Psoas muscle (tissue), 8 donors: Measurements from ENCODE around the gene LIG4. TPM values are rescaled to one million over a fixed set of nuclear protein-coding genes. Genes with fewer than 3 reads are reported as not detected.

Experiments used
- ATAC-seq, 4 donors: fragments of 200-7000 bp; cut with Tn5 transposase; one replicate each; pipeline ENCODE4 v1.9.1; 2020; ENCODE audit warnings: moderate library complexity in 3 of 4, mild to moderate bottlenecking in 2 of 4
- DNase-seq, 2 donors: peaks; one replicate each; pipeline ENCODE4 v3.0.0-alpha.2; 2020
- H3K27ac ChIP-seq: fragments of 200-600 bp; one replicate; pipeline ENCODE4 v1.8.0; 2022
- H3K27me3 ChIP-seq, 3 donors: fragments of 200-600 bp in 1 of 3; one replicate each; pipeline versions ENCODE4 v1.6.1 to v1.8.0; 2013 to 2022; ENCODE audit warnings: low read length in 2 of 3, mild to moderate bottlenecking in 2 of 3, moderate library complexity in 1 of 3; ENCODE audit not compliant: insufficient read depth in 3 of 3
- H3K36me3 ChIP-seq, 2 donors: fragments of 200-600 bp in 1 of 2; one replicate each; pipeline versions ENCODE4 v1.6.1 to v1.8.0; 2013 to 2022; ENCODE audit warnings: low read depth in 1 of 2, mild to moderate bottlenecking in 1 of 2, moderate library complexity in 1 of 2; ENCODE audit not compliant: insufficient read depth in 1 of 2
- H3K4me1 ChIP-seq: fragments of 200-600 bp; one replicate; pipeline ENCODE4 v1.8.0; 2022
- H3K4me3 ChIP-seq: fragments of 200-600 bp; one replicate; pipeline ENCODE4 v1.8.0; 2022; ENCODE audit warnings: mild to moderate bottlenecking
- H3K9me3 ChIP-seq: fragments of 200-600 bp; one replicate; pipeline ENCODE4 v1.8.0; 2022
- WGBS, 3 donors: extraction: QIAGEN DNeasy Blood & Tissue Kit; methylation state at CpG; one replicate each; pipeline versions ENCODE4 v1.1.6 to v1.1.7; 2013; 5-methylcytosine and 5-hydroxymethylcytosine counted together
- intact Hi-C, 2 donors: fragments of 100-400 bp; cut with DNase I; formaldehyde crosslinking; loops; one replicate each; pipeline versions ENCODE4 v1.11.0 to v1.14.2; 2022
- polyA plus RNA-seq, 3 donors: library from polyadenylated mRNA; stranded (reverse); fragments of 200-250 nt; gene quantifications; one replicate each; pipeline ENCODE4 v1.2.3, GENCODE V29; 2013
- total RNA-seq, 4 donors: library from RNA; stranded (reverse); fragmentation: NEBNext Ultra II Directional in 2 of 4; extraction: Animal tissue kit (Norgen Biotek cat#: 25700) in 2 of 4; gene quantifications; one replicate each; pipeline versions ENCODE4 v1.2.1 to v1.2.4, GENCODE V29; 2021 to 2023
- TF ChIP-seq, protein P1 (sequence below): fragments of 200-600 bp; IDR thresholded peaks from one replicate; pipeline ENCODE4 v1.8.0; 2022; ENCODE audit warnings: antibody characterized with exemption
- donor health status: healthy with polysubstance abuse.
- donor health status: DM: no; HTN: no; CAD: no; lungs with moderate emphysema.
- donor health status: Bipolar disorder and iron deficiency.
- donor health status: healthy.
- donor health status: DM: yes; HTN: yes; CAD: no.
- donor health status: DM: no; HTN: no; CAD: no.
- donor health status: DM: no; HTN: no; CAD: no.
- donor health status: DM: yes; HTN: yes; CAD: no.

LIG4 gene
- total and polyA plus RNA-seq, 7 donors: 4.6 to 15.0 (median 10.3) TPM

DNA sequence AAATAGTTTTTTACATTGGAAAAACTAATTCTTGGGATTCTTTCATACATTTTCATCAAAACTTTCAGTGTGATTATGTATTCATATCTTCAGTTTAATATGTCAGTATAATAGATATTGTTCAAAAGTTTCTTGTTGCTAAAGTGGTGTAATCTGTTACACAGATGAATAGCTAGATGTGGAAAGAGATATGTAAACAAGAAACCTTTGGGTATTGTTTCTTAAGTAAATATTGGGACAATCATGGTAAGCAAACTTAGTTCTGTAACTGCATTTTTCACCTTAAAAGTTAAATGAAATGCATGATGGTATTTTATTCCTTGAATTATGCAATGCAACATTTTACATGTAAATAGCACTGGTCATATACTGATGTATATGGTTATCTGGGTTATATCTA, 15.0 kb upstream of the LIG4 start:
- intact Hi-C loops: no loop called here
- ATAC-seq (no peak), DNase-seq (no peak)
- Histone ChIP-seq H3K4me3 (no peak overlapping the region), H3K27ac (no peak overlapping the region), H3K9me3 (no peaks in the 10 kb centered on the region), H3K27me3 (no peaks in the 10 kb centered on the region), H3K36me3 (peaks cover 5 to 13% of the 10 kb centered on the region in 2 donors), H3K4me1 (no peaks in the 10 kb centered on the region)
- TF ChIP-seq, protein P1, sequence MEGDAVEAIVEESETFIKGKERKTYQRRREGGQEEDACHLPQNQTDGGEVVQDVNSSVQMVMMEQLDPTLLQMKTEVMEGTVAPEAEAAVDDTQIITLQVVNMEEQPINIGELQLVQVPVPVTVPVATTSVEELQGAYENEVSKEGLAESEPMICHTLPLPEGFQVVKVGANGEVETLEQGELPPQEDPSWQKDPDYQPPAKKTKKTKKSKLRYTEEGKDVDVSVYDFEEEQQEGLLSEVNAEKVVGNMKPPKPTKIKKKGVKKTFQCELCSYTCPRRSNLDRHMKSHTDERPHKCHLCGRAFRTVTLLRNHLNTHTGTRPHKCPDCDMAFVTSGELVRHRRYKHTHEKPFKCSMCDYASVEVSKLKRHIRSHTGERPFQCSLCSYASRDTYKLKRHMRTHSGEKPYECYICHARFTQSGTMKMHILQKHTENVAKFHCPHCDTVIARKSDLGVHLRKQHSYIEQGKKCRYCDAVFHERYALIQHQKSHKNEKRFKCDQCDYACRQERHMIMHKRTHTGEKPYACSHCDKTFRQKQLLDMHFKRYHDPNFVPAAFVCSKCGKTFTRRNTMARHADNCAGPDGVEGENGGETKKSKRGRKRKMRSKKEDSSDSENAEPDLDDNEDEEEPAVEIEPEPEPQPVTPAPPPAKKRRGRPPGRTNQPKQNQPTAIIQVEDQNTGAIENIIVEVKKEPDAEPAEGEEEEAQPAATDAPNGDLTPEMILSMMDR: no peak

DNA sequence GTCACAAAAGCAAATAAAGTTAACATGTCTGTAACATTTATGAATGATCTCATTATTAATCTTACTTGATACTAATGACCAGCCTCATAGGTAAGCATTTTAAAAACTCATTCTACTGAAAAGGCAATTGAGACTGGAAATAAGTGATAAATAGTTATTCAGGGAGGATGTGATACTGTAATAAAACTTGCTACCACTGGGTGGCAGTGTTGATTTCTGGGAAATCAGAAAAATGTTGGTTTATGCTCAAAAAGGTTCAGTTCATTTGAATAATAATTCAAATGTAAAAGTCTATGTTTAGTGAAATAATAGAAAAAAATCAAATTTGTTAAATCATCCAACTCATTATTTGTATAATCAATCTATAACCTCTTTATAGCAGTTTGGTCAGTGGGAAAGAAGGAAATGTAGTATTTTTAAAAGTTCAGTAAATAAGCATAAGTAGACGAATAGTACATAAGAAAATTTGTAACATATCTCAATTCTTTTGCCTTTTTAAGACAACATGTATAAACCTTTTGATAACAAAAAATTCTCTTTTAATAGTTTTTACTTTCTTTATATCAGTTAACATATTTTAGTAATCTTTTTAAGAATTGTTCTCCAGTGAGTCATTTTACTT, 12.4 kb upstream of the LIG4 start:
- WGBS, 3 donors: 86 to 99% (median 88%) methylated on average over 1 of the region's 1 CpG
- TF ChIP-seq, protein P1: peak; percentile 83
- Histone ChIP-seq H3K4me1 (peaks cover 20% of the 10 kb centered on the region), H3K36me3 (peaks cover 5 to 13% of the 10 kb centered on the region in 2 donors), H3K9me3 (no peaks in the 10 kb centered on the region), H3K27ac (no peak overlapping the region), H3K27me3 (no peaks in the 10 kb centered on the region), H3K4me3 (no peak overlapping the region)
- intact Hi-C loops: no loop called here
- ATAC-seq (peak in 1 of 4 donors; percentile 66), DNase-seq (no peak)

DNA sequence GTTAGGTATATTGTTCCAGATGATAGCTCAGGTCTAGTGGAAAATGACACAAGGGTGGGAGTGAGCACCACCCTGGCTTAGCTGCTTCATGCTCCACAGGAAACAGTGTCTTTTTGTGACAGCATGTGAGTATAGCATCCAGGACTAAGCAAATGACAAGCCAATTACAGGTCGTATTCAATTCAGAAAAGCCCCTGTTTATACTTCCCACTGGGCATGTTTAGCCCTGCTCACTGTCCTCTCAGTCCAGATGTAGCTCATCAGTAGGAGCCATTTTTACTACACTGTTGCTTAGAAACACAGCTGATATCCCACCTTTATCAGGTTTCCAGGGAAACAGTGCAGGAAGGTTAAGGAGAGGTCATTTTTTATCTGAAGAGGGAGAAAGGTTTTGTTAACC, 10.8 kb upstream of the LIG4 start:
- Histone ChIP-seq H3K4me3 (no peak overlapping the region), H3K36me3 (peaks cover 5 to 13% of the 10 kb centered on the region in 2 donors), H3K27me3 (no peaks in the 10 kb centered on the region), H3K4me1 (peaks cover 25% of the 10 kb centered on the region), H3K9me3 (no peaks in the 10 kb centered on the region), H3K27ac (no peak overlapping the region)
- DNase-seq (no peak), ATAC-seq (peak in 1 of 4 donors; percentile 14)
- TF ChIP-seq, protein P1: no peak
- WGBS, 3 donors: 7 to 19% (median 15%) methylated on average over 1 of the region's 1 CpG
- intact Hi-C loops: no loop called here

DNA sequence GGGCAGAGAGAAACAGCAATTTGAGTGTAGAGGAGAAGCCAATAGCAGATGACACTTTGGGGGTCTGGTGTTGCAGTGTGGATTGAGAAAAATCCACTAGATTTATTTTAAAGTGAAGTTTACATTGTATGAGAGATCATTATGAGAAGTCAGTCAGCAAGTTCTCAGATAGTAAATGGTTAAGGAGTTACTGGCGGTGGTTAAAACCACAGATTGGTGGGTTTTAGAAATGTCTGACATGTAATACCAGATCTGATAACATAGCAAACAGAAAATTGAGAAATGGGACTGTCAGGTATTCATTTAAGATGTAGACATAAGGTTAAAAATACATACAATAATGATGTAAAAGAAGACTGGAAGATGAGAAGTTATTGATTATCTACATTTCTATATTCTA, 10.1 kb upstream of the LIG4 start:
- intact Hi-C loops: no loop called here
- Histone ChIP-seq H3K4me3 (no peak overlapping the region), H3K4me1 (peaks cover 32% of the 10 kb centered on the region), H3K9me3 (no peaks in the 10 kb centered on the region), H3K27me3 (no peaks in the 10 kb centered on the region), H3K27ac (no peak overlapping the region), H3K36me3 (peaks cover 5 to 12% of the 10 kb centered on the region in 2 donors)
- 63 to 85% (median 71%) methylated on average over 1 of the region's 1 CpG for WGBS, 3 donors
- TF ChIP-seq, protein P1: no peak
- ATAC-seq: no peak
- no peak for DNase-seq
